ENCODE measurements around the gene NTRK3. TPM values are rescaled to one million over a fixed set of nuclear protein-coding genes. Genes with fewer than 3 reads are reported as not detected.

Gene NTRK3
- total RNA-seq, 3 donors from 2014 or later (not counting 1 experiment from before 2014, with no cell fraction given): not detected

DNA sequence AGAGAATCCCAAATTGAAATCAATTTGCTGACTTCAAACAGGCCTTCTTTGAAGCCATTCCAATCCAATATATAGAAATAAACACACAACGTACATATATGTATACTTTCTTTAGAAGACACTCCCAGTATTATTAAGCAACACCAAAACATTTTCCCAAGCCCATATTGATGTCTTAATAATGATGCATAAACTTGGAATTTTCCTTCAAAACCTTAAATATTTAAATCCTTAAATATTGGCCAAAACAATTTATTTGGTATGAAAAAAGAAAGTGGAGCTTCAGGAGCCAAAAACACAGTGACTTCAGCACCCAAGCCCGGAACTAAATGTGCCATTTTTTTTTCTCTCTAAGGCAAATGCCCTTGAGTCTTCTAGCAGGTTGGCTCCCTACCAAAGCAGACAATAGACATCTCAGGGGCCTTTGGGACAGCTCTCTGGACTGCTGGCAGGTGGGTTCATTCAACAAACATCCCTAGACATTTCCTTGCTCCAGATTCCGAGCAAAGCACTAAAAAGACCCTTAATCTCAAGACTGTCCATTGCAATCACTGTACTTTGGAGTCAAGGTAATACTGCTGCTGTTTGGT lies 384.7 kb downstream of the NTRK3 start:
- Mint-ChIP-seq H3K27me3 (ENCODE audit: low read depth in 2 of 2) (no peaks in the 10 kb centered on the region), H3K4me3 (no peak overlapping the region), H3K9me3 (no peaks in the 10 kb centered on the region), H3K4me1 (no peaks in the 10 kb centered on the region), H3K36me3 (no peaks in the 10 kb centered on the region), H3K27ac (no peak overlapping the region)
- H3K9me3 ChIP-seq (ENCODE audit: control insufficient read depth, insufficient read depth, low read length): no peaks in the 10 kb centered on the region
- H3K36me3 ChIP-seq (ENCODE audit: control insufficient read depth, insufficient read depth, low read length): no peaks in the 10 kb centered on the region
- TF ChIP-seq CTCF (IDR thresholded peaks at IDR 0.05): no peak
- DNase-seq (no peak), ATAC-seq (no peak)
- no peaks in the 10 kb centered on the region for H3K4me1 ChIP-seq (ENCODE audit: control insufficient read depth, insufficient read depth, low read length)
- no peak overlapping the region for H3K4me3 ChIP-seq (ENCODE audit: low read length)
- intact Hi-C loops (cut with micrococcal nuclease): no loop called here
- H3K27me3 ChIP-seq (ENCODE audit: control insufficient read depth, insufficient read depth, low read length): no peaks in the 10 kb centered on the region
- H3K27ac ChIP-seq (ENCODE audit: low read length): no peak overlapping the region
- 88% methylated on average over 3 of the region's 3 CpGs for WGBS (ENCODE audit: insufficient coverage)

- no peaks in the 10 kb centered on the region for H3K36me3 ChIP-seq (ENCODE audit: control insufficient read depth, insufficient read depth, low read length)
- Mint-ChIP-seq H3K4me3 (no peak overlapping the region), H3K27ac (no peak overlapping the region), H3K36me3 (no peaks in the 10 kb centered on the region), H3K27me3 (ENCODE audit: low read depth in 2 of 2) (no peaks in the 10 kb centered on the region), H3K4me1 (no peaks in the 10 kb centered on the region), H3K9me3 (no peaks in the 10 kb centered on the region)
- no peak for TF ChIP-seq CTCF (IDR thresholded peaks at IDR 0.05)
- WGBS (ENCODE audit: insufficient coverage): 93% methylated on average over 2 of the region's 2 CpGs
- no peak for ATAC-seq
- intact Hi-C loops (cut with micrococcal nuclease): no loop called here
- H3K9me3 ChIP-seq (ENCODE audit: control insufficient read depth, insufficient read depth, low read length): no peaks in the 10 kb centered on the region
- no peaks in the 10 kb centered on the region for H3K27me3 ChIP-seq (ENCODE audit: control insufficient read depth, insufficient read depth, low read length)
- no peak for DNase-seq
- H3K4me3 ChIP-seq (ENCODE audit: low read length): no peak overlapping the region
- H3K27ac ChIP-seq (ENCODE audit: low read length): no peak overlapping the region
- H3K4me1 ChIP-seq (ENCODE audit: control insufficient read depth, insufficient read depth, low read length): no peaks in the 10 kb centered on the region
Measured at GRCh38 chr15:87871258-87871681, 385.3 kb downstream of the NTRK3 start.

DNA sequence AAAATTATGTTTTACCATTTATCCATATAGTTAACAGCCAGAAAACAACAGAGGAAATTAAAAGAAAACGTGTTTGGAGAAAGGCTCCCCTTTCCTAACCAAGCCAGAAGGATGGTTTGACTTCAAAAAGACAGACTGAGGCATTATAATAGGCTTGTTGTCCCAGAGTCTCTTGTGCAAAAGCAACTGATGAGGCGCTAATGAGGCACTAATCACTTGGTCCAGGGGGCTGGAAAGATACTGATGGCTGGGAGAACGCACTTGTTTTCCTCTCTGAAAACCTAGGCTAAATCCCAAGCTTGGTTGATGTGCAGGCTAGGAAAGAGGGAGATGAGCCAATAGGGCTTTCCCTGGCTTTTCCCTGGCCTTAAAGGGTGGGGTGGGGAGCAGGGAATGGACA lies 389.6 kb downstream of the NTRK3 start:
- no peaks in the 10 kb centered on the region for H3K27me3 ChIP-seq (ENCODE audit: control insufficient read depth, insufficient read depth, low read length)
- TF ChIP-seq CTCF (IDR thresholded peaks at IDR 0.05): no peak
- Mint-ChIP-seq H3K27me3 (ENCODE audit: low read depth in 2 of 2) (no peaks in the 10 kb centered on the region), H3K27ac (no peak overlapping the region), H3K36me3 (no peaks in the 10 kb centered on the region), H3K4me3 (no peak overlapping the region), H3K9me3 (no peaks in the 10 kb centered on the region), H3K4me1 (no peaks in the 10 kb centered on the region)
- H3K36me3 ChIP-seq (ENCODE audit: control insufficient read depth, insufficient read depth, low read length): no peaks in the 10 kb centered on the region
- ATAC-seq (no peak), DNase-seq (no peak)
- WGBS (ENCODE audit: insufficient coverage): 59% methylated on average over 2 of the region's 3 CpGs
- intact Hi-C loops (cut with micrococcal nuclease): no loop called here
- H3K4me3 ChIP-seq (ENCODE audit: low read length): no peak overlapping the region
- no peaks in the 10 kb centered on the region for H3K4me1 ChIP-seq (ENCODE audit: control insufficient read depth, insufficient read depth, low read length)
- H3K27ac ChIP-seq (ENCODE audit: low read length): no peak overlapping the region
- no peaks in the 10 kb centered on the region for H3K9me3 ChIP-seq (ENCODE audit: control insufficient read depth, insufficient read depth, low read length)

DNA sequence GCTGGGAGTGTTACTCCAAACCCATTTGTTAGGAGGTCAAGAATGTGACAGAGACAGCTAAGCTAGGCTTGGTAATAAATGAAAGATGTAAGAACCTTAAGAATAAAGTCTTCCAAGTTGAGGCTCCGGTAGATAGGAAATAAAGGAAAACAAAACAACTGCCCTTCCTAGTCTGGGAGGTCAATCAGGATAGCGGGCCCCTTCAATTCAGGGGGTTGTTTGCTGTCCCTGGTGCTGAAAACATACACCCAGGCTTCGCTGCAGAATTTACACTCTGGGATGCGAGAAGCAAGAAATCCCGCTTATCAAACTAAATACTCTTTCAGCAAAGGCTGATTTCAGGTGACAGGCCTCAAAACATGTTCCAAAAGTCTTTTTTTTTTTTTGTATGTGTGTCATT lies 393.4 kb downstream of the NTRK3 start:
- no peak overlapping the region for H3K27ac ChIP-seq (ENCODE audit: low read length)
- no peak for TF ChIP-seq CTCF (IDR thresholded peaks at IDR 0.05)
- Mint-ChIP-seq H3K27me3 (ENCODE audit: low read depth in 2 of 2) (no peaks in the 10 kb centered on the region), H3K9me3 (no peaks in the 10 kb centered on the region), H3K4me1 (no peaks in the 10 kb centered on the region), H3K36me3 (no peaks in the 10 kb centered on the region), H3K27ac (no peak overlapping the region), H3K4me3 (no peak overlapping the region)
- no peaks in the 10 kb centered on the region for H3K36me3 ChIP-seq (ENCODE audit: control insufficient read depth, insufficient read depth, low read length)
- ATAC-seq (no peak), DNase-seq (no peak)
- no peaks in the 10 kb centered on the region for H3K9me3 ChIP-seq (ENCODE audit: control insufficient read depth, insufficient read depth, low read length)
- H3K27me3 ChIP-seq (ENCODE audit: control insufficient read depth, insufficient read depth, low read length): no peaks in the 10 kb centered on the region
- H3K4me1 ChIP-seq (ENCODE audit: control insufficient read depth, insufficient read depth, low read length): no peaks in the 10 kb centered on the region
- intact Hi-C loops (cut with micrococcal nuclease): no loop called here
- WGBS (ENCODE audit: insufficient coverage): 63% methylated on average over 5 of the region's 5 CpGs
- H3K4me3 ChIP-seq (ENCODE audit: low read length): no peak overlapping the region
